ENCODE data around the gene TRIM33.
"Not testable (repeated sequence)": the region's sequence is repeated elsewhere in the genome, so short reads cannot be mapped to it uniquely, and the experiment has no call there.

DNA sequence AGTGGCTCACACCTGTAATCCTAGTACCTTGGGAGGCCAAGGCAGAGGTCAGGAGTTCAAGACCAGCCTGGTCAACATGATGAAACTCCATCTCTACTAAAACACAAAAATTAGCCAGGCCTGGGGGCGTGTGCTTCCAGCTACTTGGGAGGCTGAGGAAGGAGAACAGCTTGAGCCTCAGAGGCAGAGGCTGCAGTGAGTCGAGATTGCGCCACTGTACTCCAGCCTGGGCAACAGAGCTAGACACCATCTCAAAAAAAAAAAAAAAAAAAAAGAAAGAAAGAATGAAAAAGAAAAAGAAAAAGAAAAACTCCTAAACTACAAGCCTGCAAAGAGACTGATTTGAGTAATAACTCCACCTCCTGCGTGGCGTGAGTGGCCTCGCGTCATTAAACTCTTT, 92.1 kb downstream of the TRIM33 start:
- TF ChIP-seq, protein P1, sequence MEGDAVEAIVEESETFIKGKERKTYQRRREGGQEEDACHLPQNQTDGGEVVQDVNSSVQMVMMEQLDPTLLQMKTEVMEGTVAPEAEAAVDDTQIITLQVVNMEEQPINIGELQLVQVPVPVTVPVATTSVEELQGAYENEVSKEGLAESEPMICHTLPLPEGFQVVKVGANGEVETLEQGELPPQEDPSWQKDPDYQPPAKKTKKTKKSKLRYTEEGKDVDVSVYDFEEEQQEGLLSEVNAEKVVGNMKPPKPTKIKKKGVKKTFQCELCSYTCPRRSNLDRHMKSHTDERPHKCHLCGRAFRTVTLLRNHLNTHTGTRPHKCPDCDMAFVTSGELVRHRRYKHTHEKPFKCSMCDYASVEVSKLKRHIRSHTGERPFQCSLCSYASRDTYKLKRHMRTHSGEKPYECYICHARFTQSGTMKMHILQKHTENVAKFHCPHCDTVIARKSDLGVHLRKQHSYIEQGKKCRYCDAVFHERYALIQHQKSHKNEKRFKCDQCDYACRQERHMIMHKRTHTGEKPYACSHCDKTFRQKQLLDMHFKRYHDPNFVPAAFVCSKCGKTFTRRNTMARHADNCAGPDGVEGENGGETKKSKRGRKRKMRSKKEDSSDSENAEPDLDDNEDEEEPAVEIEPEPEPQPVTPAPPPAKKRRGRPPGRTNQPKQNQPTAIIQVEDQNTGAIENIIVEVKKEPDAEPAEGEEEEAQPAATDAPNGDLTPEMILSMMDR (IDR thresholded peaks at IDR 0.05; ENCODE audit: control extremely low read depth in 1 of 3, insufficient read depth in 1 of 3, low read depth in 1 of 3, low read length in 3 of 3), result not testable (repeated sequence)
- not testable (repeated sequence) for TF ChIP-seq POLR2AphosphoS5 (IDR thresholded peaks at IDR 0.05; ENCODE audit: low read depth, low read length); USF2 (IDR thresholded peaks at IDR 0.05; ENCODE audit: low read length); POLR2A (IDR thresholded peaks at IDR 0.05; ENCODE audit: control extremely low read depth in 1 of 2, low read depth in 2 of 2, low read length in 2 of 2); EZH2 (IDR thresholded peaks at IDR 0.05; ENCODE audit: low read depth, low read length, severe bottlenecking)
